GM21515 (cell line): Measurements from ENCODE around the gene DCUN1D2.
A peak's percentile ranks its signal among the peaks of the same experiment; 100 is the strongest.
"Not testable (repeated sequence)": the region's sequence is repeated elsewhere in the genome, so short reads cannot be mapped to it uniquely, and the experiment has no call there.

Source experiments
- ATAC-seq: cut with Tn5 transposase; IDR thresholded peaks from one replicate; pipeline ENCODE4 v1.9.1; 2021; ENCODE audit not compliant: unreplicated experiment

Gene DCUN1D2

GRCh38 chr13:113491982-113492381 lies 1.5 kb upstream of the DCUN1D2 start:
- ATAC-seq: no peak

GRCh38 chr13:113491418-113491883 lies 940 bp upstream of the DCUN1D2 start:
- ATAC-seq: no peak

- peak; percentile 23 for ATAC-seq
Observed at GRCh38 chr13:113489549-113490495, 689 bp downstream of the DCUN1D2 start.

GRCh38 chr13:113489171-113489548 lies 1.4 kb downstream of the DCUN1D2 start:
- no peak for ATAC-seq

- no peak for ATAC-seq
Observed at GRCh38 chr13:113488283-113488682, 2.2 kb downstream of the DCUN1D2 start.

GRCh38 chr13:113486698-113487097 lies 3.8 kb downstream of the DCUN1D2 start:
- no peak for ATAC-seq

- ATAC-seq: no peak
Observed at GRCh38 chr13:113485545-113485944, 5.0 kb downstream of the DCUN1D2 start.

GRCh38 chr13:113483504-113484293 lies 6.8 kb downstream of the DCUN1D2 start:
- no peak for ATAC-seq

GRCh38 chr13:113483081-113483480 lies 7.4 kb downstream of the DCUN1D2 start:
- ATAC-seq: no peak

- no peak for ATAC-seq
Observed at GRCh38 chr13:113479179-113479578, 11.3 kb downstream of the DCUN1D2 start.

- ATAC-seq: no peak
Observed at GRCh38 chr13:113477724-113478123, 12.8 kb downstream of the DCUN1D2 start.

- no peak for ATAC-seq
Observed at GRCh38 chr13:113476811-113477210, 13.7 kb downstream of the DCUN1D2 start.

- no peak for ATAC-seq
Observed at GRCh38 chr13:113475911-113476310, 14.6 kb downstream of the DCUN1D2 start.

GRCh38 chr13:113475280-113475679 lies 15.2 kb downstream of the DCUN1D2 start:
- no peak for ATAC-seq

GRCh38 chr13:113474179-113474578 lies 16.3 kb downstream of the DCUN1D2 start:
- no peak for ATAC-seq

GRCh38 chr13:113472355-113473025 lies 18.0 kb downstream of the DCUN1D2 start:
- no peak for ATAC-seq

GRCh38 chr13:113471844-113472243 lies 18.7 kb downstream of the DCUN1D2 start:
- no peak for ATAC-seq

GRCh38 chr13:113470635-113471163 lies 19.8 kb downstream of the DCUN1D2 start:
- not testable (repeated sequence) for ATAC-seq

GRCh38 chr13:113470073-113470472 lies 20.4 kb downstream of the DCUN1D2 start:
- no peak for ATAC-seq

GRCh38 chr13:113469582-113469981 lies 20.9 kb downstream of the DCUN1D2 start:
- ATAC-seq: no peak
